ENCODE results near the gene CDH20.
A peak's percentile ranks its signal among the peaks of the same experiment; 100 is the strongest.

CDH20 gene

GRCh38 chr18:61502472-61502871, 169.2 kb downstream of the CDH20 start:
- DNase-seq (ENCODE audit: low read depth), result peak; percentile 63
- H3K4me3 ChIP-seq (ENCODE audit: low read length), result no peak overlapping the region
- peak; percentile 88 for TF ChIP-seq CTCF (conservative IDR thresholded peaks at IDR 0.05; ENCODE audit: low read length)

- no peak for TF ChIP-seq CTCF (conservative IDR thresholded peaks at IDR 0.05; ENCODE audit: low read length)
- no peak for DNase-seq (ENCODE audit: low read depth)
- H3K4me3 ChIP-seq (ENCODE audit: low read length), result no peak overlapping the region
Observed at GRCh38 chr18:61503688-61504087, 170.5 kb downstream of the CDH20 start.

- no peak for DNase-seq (ENCODE audit: low read depth)
- no peak for TF ChIP-seq CTCF (conservative IDR thresholded peaks at IDR 0.05; ENCODE audit: low read length)
- H3K4me3 ChIP-seq (ENCODE audit: low read length), result no peak overlapping the region
Observed at GRCh38 chr18:61528961-61529360, 195.7 kb downstream of the CDH20 start.

GRCh38 chr18:61530681-61531080, 197.5 kb downstream of the CDH20 start:
- no peak overlapping the region for H3K4me3 ChIP-seq (ENCODE audit: low read length)
- DNase-seq (ENCODE audit: low read depth), result no peak
- no peak for TF ChIP-seq CTCF (conservative IDR thresholded peaks at IDR 0.05; ENCODE audit: low read length)

GRCh38 chr18:61531182-61531581, 198.0 kb downstream of the CDH20 start:
- TF ChIP-seq CTCF (conservative IDR thresholded peaks at IDR 0.05; ENCODE audit: low read length), result no peak
- no peak for DNase-seq (ENCODE audit: low read depth)
- H3K4me3 ChIP-seq (ENCODE audit: low read length), result no peak overlapping the region

- no peak for TF ChIP-seq CTCF (conservative IDR thresholded peaks at IDR 0.05; ENCODE audit: low read length)
- no peak for DNase-seq (ENCODE audit: low read depth)
Observed at GRCh38 chr18:61531891-61532290, 198.7 kb downstream of the CDH20 start.

GRCh38 chr18:61535401-61535800, 202.2 kb downstream of the CDH20 start:
- DNase-seq (ENCODE audit: low read depth), result no peak
- no peak for TF ChIP-seq CTCF (conservative IDR thresholded peaks at IDR 0.05; ENCODE audit: low read length)
- H3K4me3 ChIP-seq (ENCODE audit: low read length), result no peak overlapping the region

More at GRCh38 chr18:61531891-61532290, 198.7 kb downstream of the CDH20 start:
- no peak overlapping the region for H3K4me3 ChIP-seq (ENCODE audit: low read length)
